KOPT-K1 (cell line): ENCODE measurements around the gene MATN3.

ENCODE experiments used
- H3K27ac ChIP-seq: fragments of 200-600 bp; sonication (generic); 2 replicates; pipeline ENCODE4 v1.5.1; 2016; ENCODE audit warnings: antibody characterized with exemption, mild to moderate bottlenecking, low read depth, low read length; ENCODE audit not compliant: poor library complexity, severe bottlenecking
- H3K36me3 ChIP-seq: fragments of 200-600 bp; sonication (generic); 2 replicates; pipeline ENCODE4 v1.5.1; 2017; ENCODE audit warnings: antibody characterized with exemption, mild to moderate bottlenecking, low read length, moderate library complexity; ENCODE audit not compliant: insufficient read depth
- H3K9me3 ChIP-seq: fragments of 200-600 bp; sonication (generic); 2 replicates; pipeline ENCODE4 v1.5.1; 2017; ENCODE audit warnings: antibody characterized with exemption, low read length, mild to moderate bottlenecking; ENCODE audit not compliant: insufficient read depth, poor library complexity, severe bottlenecking

Gene MATN3, protein sequence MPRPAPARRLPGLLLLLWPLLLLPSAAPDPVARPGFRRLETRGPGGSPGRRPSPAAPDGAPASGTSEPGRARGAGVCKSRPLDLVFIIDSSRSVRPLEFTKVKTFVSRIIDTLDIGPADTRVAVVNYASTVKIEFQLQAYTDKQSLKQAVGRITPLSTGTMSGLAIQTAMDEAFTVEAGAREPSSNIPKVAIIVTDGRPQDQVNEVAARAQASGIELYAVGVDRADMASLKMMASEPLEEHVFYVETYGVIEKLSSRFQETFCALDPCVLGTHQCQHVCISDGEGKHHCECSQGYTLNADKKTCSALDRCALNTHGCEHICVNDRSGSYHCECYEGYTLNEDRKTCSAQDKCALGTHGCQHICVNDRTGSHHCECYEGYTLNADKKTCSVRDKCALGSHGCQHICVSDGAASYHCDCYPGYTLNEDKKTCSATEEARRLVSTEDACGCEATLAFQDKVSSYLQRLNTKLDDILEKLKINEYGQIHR

DNA sequence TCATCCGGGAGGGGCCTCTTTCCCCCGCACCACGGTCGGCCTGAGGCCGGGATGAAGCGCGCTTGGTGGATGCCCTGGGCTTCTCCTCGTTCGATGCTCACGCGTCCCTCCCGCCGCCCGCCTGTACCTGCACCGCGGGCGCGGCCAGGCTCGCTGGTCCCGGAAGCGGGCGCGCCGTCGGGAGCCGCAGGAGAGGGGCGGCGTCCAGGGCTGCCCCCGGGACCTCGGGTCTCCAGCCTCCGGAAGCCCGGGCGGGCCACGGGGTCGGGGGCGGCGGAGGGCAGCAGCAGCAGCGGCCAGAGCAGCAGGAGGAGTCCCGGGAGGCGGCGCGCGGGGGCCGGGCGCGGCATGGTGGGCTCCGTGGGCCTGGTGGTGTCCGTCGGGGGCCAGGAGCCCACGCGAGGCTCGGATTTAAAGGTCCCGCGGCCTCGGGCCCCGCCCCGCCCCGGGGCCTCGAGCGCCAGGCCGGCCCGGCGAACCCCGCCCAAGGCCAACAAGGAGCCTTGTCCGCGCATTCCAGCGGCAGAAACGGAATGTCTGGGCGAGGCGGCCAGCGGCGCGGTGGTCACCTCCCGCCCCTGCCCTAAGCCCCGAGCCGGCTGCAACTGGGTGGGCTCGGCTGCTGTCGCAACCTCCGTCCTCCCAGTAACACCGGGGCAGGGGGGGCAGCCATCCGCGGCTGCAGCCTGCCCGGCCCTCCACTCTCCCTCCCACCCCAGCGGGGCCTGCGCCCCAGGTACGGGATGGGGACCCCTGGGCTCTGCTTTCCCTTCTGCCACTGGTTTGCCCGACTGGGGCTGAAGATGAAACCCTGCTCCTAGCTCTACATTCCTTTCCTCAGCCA, at the start of gene MATN3:
MATN3 (minus strand) TSS at position 387 of the 844 bp plus-strand sequence; CDS start at position 350, 37 bp downstream.
- H3K36me3 ChIP-seq = no peaks in the 10 kb centered on the region

DNA sequence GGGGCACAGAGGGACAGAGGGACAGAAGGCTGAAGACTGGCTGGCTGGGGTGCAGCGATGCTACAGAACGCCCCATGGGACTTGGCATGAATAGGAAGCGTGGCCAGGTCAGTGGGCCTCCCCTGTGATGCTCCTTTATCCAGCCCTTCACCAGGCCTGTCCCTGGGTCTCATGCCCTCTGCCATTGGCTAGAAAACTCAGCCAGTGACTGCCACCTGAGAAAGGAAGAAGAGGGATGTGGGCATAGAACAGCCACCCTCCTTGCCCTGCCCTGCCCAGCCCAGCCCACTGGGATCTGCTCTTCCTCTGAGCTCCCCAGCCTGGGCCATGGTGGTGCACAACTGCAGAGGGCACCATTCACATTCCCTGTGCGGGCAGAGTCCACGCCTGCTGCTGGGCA, 49.5 kb upstream of the MATN3 start:
- H3K27ac ChIP-seq = no peak overlapping the region
- no peaks in the 10 kb centered on the region for H3K36me3 ChIP-seq
- peaks cover 4% of the 10 kb centered on the region for H3K9me3 ChIP-seq

More for the DNA sequence above, at the start of gene MATN3:
- Histone ChIP-seq H3K27ac (no peak within 1 kb of the TSS), H3K9me3 (no peaks in the 10 kb centered on the region)

DNA sequence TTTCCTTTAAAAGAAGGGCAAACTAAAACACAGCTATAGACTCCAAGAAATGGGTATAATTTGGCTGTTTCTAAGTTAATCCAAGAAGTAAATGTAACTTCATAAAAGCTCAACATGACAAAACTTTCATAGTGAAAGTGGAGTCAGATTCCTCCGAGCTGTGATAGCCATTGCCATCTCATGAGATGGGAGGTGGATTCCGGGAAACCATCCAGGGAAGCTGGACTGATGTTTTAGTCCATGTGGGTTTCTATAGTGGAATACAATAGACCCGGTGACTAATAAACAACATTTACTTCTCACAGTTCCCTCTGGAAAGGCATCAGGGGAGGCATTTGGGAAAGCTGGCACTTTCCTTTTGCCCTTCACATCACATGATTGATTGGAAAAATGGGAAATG, 49.0 kb upstream of the MATN3 start:
- Histone ChIP-seq H3K9me3 (peaks cover 8% of the 10 kb centered on the region), H3K36me3 (no peaks in the 10 kb centered on the region), H3K27ac (no peak overlapping the region)

DNA sequence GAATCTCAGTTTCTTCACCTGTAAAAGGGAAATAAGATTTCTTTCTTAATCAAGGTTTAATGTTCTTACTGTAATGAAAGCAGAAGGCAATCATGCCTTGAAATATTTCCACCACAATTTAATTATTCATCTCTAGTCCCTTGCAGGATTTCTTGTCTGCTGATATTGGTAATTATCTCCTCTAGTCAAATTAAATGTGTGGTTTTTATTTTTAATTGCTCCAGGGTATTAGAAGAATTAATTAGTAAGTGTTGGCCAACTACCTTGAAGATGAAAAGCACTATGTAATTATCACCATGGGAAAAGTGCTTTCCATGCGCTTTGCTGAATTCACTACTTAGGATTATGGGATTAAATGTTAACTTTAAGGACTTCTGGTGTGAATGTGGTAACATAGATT, 47.6 kb upstream of the MATN3 start:
- Histone ChIP-seq H3K9me3 (peaks cover 9% of the 10 kb centered on the region), H3K27ac (no peak overlapping the region), H3K36me3 (no peaks in the 10 kb centered on the region)

DNA sequence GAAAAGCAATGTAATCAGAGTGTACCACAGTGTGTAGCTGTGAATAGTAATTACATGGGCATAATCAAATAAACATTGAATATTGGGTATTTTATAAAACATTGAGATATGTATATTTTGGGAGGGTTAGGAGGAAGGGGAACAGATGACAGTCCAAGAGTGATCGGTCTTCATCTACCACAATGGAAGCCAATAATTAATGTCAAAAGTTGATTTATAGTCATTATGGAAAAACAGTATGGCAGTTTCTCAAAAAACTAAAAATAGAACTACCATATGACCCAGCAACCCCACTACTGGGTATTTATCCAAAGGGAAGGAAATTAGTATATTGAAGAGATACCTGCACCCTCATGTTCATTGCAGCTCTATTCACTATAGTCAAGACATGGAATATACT, 44.8 kb upstream of the MATN3 start:
- Histone ChIP-seq H3K27ac (no peak overlapping the region), H3K9me3 (peaks cover 9% of the 10 kb centered on the region), H3K36me3 (no peaks in the 10 kb centered on the region)

DNA sequence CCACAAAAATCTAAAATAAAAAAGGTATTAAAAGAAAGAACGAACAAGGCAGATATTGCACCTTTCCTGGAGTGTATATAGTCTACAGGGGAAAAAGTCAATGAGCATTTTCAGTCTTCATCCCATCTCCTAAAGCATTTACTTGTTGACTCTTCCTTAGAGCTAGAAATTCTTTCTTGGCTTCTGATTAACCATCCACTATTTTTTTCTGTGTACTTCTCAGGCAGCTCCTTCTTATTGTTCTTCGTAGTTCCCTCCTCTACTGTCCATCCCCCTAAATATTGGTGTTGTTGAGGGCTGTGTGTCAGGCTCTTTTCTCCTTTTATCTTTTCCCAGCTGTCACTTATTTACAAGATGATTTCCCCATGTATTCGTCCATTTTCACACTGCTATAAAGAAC, 42.5 kb upstream of the MATN3 start:
- Histone ChIP-seq H3K36me3 (no peaks in the 10 kb centered on the region), H3K27ac (no peak overlapping the region), H3K9me3 (peaks cover 6% of the 10 kb centered on the region)

DNA sequence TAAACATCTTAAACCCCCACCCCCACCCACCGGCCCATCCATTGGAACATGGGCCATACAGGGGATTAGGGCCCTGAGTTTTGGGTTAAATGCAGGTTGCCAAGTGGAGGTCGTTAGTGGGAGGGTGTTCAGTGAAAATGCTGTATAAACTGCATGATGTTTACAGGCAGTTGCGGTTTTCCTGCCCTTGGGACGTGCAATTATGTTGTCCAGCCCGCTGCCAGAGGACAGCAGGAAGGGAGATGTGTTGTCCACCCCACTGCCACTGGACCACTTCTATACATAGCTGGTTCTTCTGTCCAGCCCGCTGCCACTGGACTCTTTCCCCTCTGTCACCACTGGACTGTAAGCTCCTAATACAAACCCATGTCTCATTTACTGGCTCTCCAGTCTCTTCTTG, 41.7 kb upstream of the MATN3 start:
- H3K27ac ChIP-seq = no peak overlapping the region
- peaks cover 6% of the 10 kb centered on the region for H3K9me3 ChIP-seq
- H3K36me3 ChIP-seq = no peaks in the 10 kb centered on the region

DNA sequence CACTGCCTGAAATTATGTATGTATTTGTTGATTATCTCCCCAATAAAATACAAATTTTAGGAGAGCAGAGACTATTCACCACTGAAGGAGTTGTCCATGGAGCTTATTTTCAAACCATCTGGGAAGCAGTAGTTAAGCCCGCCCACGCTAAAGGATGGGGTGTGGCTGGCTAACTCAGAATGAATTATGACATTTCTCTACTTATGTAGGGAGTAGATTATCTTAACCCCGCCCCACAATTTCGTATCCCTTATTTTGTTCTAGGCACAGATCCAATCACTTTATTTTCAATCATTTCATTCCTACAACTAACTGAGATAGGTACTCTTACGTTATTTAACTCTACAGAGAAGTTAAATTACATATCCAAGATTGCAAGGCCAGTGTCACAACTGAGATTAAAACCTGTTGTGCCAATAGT, 40.4 kb upstream of the MATN3 start:
- Histone ChIP-seq H3K9me3 (peaks cover 6% of the 10 kb centered on the region), H3K36me3 (no peaks in the 10 kb centered on the region), H3K27ac (no peak overlapping the region)

DNA sequence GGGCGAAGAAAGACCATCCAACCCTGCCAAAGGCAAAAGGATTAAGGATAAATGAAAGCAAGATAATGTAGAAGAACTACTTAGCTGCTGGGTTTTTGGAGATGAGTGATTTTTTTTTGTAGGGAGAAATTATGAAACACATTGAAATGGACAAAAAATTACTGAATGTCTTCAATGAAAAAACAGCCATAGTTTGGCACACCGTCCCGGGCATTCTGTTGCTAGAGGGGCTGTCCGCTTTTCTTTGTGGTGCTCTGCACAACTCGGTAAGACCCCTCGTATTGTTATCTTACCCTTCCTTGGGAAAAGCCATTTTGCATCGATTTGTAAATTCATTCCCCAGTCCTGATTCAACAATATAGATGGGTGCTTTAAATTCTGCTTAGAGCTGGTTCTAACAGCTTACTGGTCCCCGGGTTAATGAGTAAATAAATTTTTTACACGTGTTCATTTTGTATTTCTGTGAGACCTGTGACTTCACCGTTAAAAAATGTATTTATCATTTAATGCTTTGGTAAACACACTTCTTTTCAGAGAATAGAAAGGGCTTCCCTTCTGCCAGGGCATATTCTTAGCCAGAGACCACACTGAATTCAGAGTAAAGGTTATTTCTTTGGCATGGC, 39.9 kb upstream of the MATN3 start:
- Histone ChIP-seq H3K27ac (peak overlapping the region; percentile 86), H3K36me3 (no peaks in the 10 kb centered on the region), H3K9me3 (peaks cover 6% of the 10 kb centered on the region)

DNA sequence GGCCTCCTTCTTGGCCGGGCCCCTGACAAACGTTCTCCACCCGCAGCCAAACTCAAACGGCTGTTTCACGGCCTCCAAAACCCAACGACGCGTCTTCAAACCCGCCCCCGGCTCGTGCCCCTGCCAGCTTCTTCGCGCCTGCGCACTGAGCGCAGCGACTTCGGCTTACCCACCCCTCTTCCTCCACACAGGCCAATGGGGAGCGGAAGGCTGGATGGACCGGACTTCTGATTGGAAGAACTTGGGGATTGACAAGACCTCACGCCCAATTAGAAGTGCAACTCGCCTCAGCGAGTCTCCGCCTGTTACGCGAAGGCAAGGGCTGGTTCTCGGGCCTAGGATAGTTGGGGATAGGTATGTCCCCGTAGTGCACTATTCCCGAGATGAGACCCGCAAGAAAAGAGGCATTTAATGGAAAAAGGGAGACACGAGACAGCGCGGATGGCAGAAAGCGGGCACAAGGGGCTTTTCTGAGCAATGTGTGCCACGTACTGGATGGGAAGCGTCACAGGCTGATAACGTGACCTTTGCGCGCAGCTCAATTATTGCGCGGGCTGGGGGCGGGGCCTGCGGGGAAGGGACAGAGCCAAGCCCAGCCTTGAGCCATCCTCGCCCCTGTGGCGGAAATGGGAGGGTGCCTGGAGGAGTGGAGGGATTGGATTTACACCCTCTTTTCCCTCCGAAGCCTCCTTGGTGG, 39.2 kb upstream of the MATN3 start, which contains the start of gene LAPTM4A:
LAPTM4A (minus strand) TSS at position 97 of the 697 bp plus-strand sequence. CDS start 108 bp downstream, outside the sequence.
- Histone ChIP-seq H3K9me3 (peaks cover 3% of the 10 kb centered on the region), H3K27ac (peak within 1 kb of the TSS; percentile 86), H3K36me3 (no peaks in the 10 kb centered on the region)

DNA sequence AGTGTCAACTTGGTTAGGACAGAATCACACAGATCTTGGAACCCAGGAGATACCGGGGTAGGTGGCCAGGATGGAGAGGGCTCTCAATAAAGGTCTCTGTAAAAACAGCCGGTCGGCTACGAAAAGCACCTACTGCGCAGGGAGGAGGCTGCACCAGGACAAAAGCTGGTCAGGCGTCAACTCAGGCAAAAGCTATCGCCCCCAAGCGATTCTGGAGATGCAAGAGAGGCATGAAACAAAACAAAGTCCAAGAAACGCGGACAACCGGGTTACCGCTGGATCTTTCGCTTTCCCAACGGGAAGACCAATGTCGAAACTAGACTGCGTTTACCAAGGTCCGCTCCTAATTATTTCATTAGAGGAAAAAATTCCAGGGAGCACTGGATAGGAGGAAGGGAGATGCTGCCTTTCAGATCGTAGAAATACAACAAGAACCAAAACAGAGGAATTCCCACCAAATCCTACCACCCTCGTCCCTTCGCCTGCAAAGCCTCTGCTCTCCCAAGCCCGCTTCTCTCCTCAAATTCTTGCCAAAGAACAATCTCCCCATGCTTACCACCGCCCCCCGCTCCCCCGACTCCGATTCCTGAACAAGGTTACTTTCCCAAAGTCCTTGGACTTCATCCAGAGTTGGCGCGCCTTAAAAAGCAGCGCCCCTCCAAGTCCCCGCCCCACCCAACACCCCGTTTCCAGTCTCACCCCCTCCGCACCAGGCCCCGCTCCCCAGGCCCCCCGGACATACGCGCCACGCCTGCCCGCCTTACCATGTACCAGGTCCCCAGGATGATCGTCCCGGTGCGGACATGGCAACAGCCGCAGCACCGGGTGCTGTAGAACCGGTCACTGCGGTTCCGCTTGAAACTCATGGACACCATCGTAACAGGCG, 38.4 kb upstream of the MATN3 start:
- Histone ChIP-seq H3K36me3 (no peaks in the 10 kb centered on the region), H3K27ac (peak overlapping the region; percentile 86), H3K9me3 (no peaks in the 10 kb centered on the region)

DNA sequence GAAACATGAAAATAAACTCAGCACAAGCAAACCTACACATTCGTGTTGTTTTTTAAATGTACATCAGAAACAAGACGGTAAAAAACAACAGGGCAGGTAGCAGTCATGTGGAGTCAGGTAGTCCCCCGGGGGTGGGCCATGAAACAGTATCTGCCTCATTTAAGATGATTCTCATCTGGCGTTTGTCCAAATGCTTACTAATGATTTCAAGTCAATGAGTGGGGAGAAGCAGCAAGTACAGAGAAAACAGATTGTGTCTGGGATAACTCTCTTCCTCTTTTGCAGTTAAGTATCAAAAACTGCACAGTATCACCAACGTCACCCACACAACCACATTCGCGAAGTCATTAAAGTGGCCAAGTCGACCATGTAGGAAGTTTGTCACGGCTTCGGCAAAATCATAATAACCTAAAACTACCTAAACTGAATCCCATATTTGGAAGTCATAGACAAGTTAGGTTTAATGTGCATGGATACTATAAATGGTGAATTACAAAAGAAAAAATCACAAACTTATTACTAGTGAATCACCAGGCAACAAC, 37.7 kb upstream of the MATN3 start:
- Histone ChIP-seq H3K36me3 (no peaks in the 10 kb centered on the region), H3K9me3 (no peaks in the 10 kb centered on the region), H3K27ac (peak overlapping the region; percentile 86)

DNA sequence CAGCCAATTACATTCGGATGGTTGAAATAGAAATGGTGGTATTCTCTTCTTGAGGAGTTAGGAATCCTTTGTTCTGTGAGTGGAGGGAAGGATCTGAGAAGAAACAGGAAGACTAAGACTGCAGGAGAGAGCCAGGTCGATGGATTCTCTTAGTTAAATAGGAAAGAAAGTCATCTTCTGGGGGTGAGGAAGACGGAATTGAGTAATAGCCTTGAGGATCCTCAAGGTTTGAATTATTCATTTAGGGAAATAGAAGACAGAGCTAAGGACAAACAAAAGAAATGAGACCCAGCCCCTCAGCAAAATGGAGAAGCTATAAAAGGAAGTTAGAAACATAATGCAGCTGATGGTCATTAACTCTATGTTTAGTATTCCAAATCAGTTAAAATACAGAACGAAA, 37.2 kb upstream of the MATN3 start:
- H3K36me3 ChIP-seq = no peaks in the 10 kb centered on the region
- H3K9me3 ChIP-seq = no peaks in the 10 kb centered on the region
- H3K27ac ChIP-seq = peak overlapping the region; percentile 86
